Ascending aorta (tissue), 2 donors: ENCODE measurements around the gene DLG1. TPM values are rescaled to one million over a fixed set of nuclear protein-coding genes. Genes with fewer than 3 reads are reported as not detected.

Experiments
- DNase-seq, 2 donors: peaks; one replicate each; pipeline ENCODE4 v3.0.0-alpha.2; 2019; ENCODE audit warnings: low spot score in 2 of 2
- H3K27ac ChIP-seq, 2 donors: fragments of 200-600 bp; sonication (generic); one replicate each; pipeline ENCODE4 v1.5.1; 2016 to 2017; ENCODE audit warnings: mild to moderate bottlenecking in 1 of 2
- H3K27me3 ChIP-seq: fragments of 200-600 bp; sonication (generic); one replicate; pipeline ENCODE4 v1.5.1; 2017
- H3K36me3 ChIP-seq, 2 donors: fragments of 200-600 bp; sonication (generic); one replicate each; pipeline ENCODE4 v1.5.1; 2016
- H3K4me1 ChIP-seq, 2 donors: fragments of 200-600 bp; sonication (generic); one replicate each; pipeline ENCODE4 v1.5.1; 2016 to 2017; ENCODE audit warnings: mild to moderate bottlenecking in 1 of 2
- H3K4me3 ChIP-seq, 2 donors: fragments of 200-600 bp; sonication (generic); one replicate each; pipeline ENCODE4 v1.5.1; 2016 to 2017; ENCODE audit warnings: mild to moderate bottlenecking in 1 of 2
- H3K9me3 ChIP-seq, 2 donors: fragments of 200-600 bp; sonication (generic); one replicate each; pipeline ENCODE4 v1.5.1; 2016
- intact Hi-C: fragments of 100-400 bp; cut with DNase I; formaldehyde crosslinking; loops from one replicate; pipeline ENCODE4 v1.15.1; 2023
- total RNA-seq: library from RNA; depleted of rRNA; stranded (reverse); fragments of >200 nt; gene quantifications from one replicate; pipeline ENCODE4 v1.1.0, GENCODE V29; 2016
- TF ChIP-seq, protein P1 (sequence below), 3 experiments: fragments of 200-600 bp in 2 of 3; fragments of 450-650 bp in 1 of 3; sonication (generic) in 2 of 3; IDR thresholded peaks; one replicate each; pipeline ENCODE4 v1.5.1; 2016 to 2019; ENCODE audit warnings: antibody characterized with exemption in 3 of 3, mild to moderate bottlenecking in 1 of 3, moderate library complexity in 1 of 3

DLG1 gene
- total RNA-seq, 1 donor from 2014 or later, result 31.0 TPM

DNA sequence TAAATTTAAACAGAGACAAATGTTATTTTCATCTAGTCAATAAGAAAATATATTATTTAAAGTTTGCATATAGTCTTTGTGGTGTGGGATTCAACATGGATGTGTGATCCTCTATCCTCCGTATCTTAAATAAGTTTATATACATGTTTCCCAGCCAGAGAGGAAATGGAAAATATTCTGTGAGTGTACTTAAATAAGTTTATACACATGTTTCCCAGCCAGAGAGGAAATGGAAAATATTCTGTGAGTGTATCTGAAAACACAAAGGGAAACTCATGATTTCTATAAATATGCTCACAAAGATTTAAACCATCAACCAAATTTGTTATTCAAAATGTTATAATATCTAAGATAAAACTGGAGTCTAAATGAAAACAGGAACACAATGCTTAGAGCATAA lies 158.8 kb downstream of the DLG1 start:
- Histone ChIP-seq H3K4me3 (no peak overlapping the region), H3K4me1 (no peaks in the 10 kb centered on the region), H3K9me3 (no peaks in the 10 kb centered on the region), H3K27me3 (no peaks in the 10 kb centered on the region), H3K36me3 (peaks cover 15 to 16% of the 10 kb centered on the region in 2 donors), H3K27ac (no peak overlapping the region)
- intact Hi-C loops, result no loop called here
- TF ChIP-seq, protein P1, sequence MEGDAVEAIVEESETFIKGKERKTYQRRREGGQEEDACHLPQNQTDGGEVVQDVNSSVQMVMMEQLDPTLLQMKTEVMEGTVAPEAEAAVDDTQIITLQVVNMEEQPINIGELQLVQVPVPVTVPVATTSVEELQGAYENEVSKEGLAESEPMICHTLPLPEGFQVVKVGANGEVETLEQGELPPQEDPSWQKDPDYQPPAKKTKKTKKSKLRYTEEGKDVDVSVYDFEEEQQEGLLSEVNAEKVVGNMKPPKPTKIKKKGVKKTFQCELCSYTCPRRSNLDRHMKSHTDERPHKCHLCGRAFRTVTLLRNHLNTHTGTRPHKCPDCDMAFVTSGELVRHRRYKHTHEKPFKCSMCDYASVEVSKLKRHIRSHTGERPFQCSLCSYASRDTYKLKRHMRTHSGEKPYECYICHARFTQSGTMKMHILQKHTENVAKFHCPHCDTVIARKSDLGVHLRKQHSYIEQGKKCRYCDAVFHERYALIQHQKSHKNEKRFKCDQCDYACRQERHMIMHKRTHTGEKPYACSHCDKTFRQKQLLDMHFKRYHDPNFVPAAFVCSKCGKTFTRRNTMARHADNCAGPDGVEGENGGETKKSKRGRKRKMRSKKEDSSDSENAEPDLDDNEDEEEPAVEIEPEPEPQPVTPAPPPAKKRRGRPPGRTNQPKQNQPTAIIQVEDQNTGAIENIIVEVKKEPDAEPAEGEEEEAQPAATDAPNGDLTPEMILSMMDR (IDR thresholded peaks at IDR 0.05), result no peak
- no peak for DNase-seq

DNA sequence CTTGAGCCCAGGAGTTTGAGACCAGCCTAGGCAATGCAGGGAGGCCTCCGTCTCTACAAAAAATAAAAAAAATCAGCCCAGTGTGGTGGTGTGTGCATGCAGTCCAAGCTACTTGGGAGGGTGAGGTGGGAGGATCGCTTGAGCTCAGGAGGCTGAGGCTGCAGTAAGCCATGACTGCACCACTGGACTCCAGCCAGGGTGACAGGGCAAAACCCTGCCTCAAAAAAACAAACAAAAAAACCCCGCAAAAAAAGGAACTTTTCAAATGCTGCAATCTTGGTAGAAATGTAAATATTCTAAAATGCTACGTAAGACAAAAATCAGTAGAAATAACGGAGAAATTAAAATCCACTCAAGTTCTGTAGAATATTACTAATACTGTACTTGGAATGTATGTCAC lies 160.7 kb downstream of the DLG1 start:
- Histone ChIP-seq H3K36me3 (peaks cover 15 to 16% of the 10 kb centered on the region in 2 donors), H3K4me1 (no peaks in the 10 kb centered on the region), H3K4me3 (no peak overlapping the region), H3K27me3 (no peaks in the 10 kb centered on the region), H3K27ac (no peak overlapping the region), H3K9me3 (no peaks in the 10 kb centered on the region)
- TF ChIP-seq, protein P1 (IDR thresholded peaks at IDR 0.05), result no peak
- intact Hi-C loops, result no loop called here
- DNase-seq, result no peak

DNA sequence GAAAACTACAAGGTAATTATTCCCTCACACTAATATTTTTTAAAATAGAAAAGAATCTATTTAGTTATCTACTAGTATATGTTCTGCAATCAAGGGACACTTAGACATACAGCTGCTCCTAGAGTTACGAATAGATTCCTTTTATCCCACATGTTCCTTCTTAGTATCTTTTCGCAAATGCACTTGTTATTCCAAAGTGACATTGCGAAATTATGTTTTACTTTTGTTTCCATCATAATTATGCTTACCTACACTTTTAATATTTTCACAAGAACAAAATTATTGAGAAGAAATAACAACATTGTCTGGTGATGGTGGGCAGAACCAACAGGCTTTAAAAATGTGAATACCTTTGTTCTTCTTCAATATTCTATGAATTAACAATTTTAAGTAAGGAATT lies 161.7 kb downstream of the DLG1 start:
- Histone ChIP-seq H3K27ac (no peak overlapping the region), H3K27me3 (no peaks in the 10 kb centered on the region), H3K9me3 (no peaks in the 10 kb centered on the region), H3K36me3 (peaks cover 15 to 16% of the 10 kb centered on the region in 2 donors), H3K4me3 (no peak overlapping the region), H3K4me1 (no peaks in the 10 kb centered on the region)
- intact Hi-C loops, result no loop called here
- no peak for DNase-seq
- TF ChIP-seq, protein P1 (IDR thresholded peaks at IDR 0.05), result no peak

DNA sequence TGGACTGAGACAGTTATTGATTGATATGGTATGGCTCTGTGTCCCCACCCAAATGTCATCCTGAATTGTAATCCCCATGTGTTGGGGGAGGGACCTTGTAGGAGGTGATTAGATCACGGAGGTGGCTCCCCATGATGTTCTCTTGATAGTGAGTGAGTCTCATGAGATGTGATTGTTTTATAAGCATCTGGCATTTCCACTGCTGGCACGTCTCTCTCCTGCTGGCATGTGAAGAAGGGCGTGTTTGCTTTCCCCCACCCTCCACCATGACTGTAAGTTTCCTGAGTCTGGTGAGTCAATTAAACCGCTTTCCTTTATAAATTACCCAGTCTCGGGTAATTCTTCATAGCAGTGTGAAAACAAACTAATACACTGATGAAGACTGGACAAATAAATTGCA lies 163.2 kb downstream of the DLG1 start:
- H3K27me3 ChIP-seq, result no peaks in the 10 kb centered on the region
- TF ChIP-seq, protein P1 (IDR thresholded peaks at IDR 0.05), result no peak
- DNase-seq, result no peak
- peaks cover 15 to 16% of the 10 kb centered on the region in 2 donors for H3K36me3 ChIP-seq
- H3K9me3 ChIP-seq, result no peaks in the 10 kb centered on the region
- H3K4me3 ChIP-seq, result no peak overlapping the region
- intact Hi-C loops, result no loop called here
- no peak overlapping the region for H3K27ac ChIP-seq
- H3K4me1 ChIP-seq, result no peaks in the 10 kb centered on the region

DNA sequence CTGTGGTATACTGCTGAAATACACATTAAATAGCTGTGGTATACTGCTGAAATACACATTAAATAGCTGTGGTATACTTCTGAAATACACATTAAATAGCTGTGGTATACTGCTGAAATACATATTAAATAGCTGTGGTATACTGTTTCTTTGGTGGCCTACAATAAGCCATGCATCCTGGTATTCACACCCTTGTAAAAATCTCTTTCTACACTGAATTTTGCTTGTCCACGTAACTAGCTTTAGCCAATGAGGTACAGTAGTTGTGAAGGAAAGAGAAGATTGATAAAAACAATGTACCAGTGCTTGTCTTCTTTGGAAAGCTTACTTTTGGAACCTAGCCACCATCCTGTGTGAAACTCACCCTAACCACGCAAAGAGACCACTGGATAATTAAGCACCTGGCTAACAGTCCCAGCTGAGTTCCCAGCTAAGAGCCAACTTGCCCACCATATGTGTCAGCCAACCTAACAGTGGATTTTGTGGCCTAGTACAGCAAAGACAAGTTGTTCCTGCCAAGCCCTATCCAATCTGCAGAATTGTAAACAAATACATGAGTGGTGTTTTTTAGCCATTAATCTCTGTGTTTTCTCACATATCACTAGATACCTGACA lies 165.4 kb downstream of the DLG1 start:
- no peaks in the 10 kb centered on the region for H3K9me3 ChIP-seq
- TF ChIP-seq, protein P1 (IDR thresholded peaks at IDR 0.05), result no peak
- peaks cover 9 to 33% of the 10 kb centered on the region in 2 donors for H3K36me3 ChIP-seq
- DNase-seq, result no peak
- H3K27ac ChIP-seq, result no peak overlapping the region
- H3K27me3 ChIP-seq, result no peaks in the 10 kb centered on the region
- no peak overlapping the region for H3K4me3 ChIP-seq
- H3K4me1 ChIP-seq, result no peaks in the 10 kb centered on the region
- intact Hi-C loops, result no loop called here

DNA sequence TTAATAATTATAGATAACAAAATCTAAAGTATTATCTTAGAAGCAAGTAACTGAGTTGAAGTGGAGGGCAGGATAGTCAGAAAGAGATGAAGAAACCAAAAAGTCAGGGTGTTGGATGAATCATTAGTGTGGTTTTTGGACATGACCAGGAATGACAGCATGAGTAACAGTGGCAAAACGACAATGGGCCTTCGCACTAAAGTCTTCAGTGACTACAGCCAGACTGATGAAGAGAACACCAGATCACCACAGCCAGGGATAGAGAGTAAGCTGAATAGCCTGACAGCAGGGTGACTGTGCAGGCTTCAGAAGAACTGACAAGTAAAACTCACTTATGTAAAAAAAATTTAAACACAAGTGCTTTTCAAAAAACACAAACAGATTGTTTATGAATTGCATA lies 172.8 kb downstream of the DLG1 start:
- Histone ChIP-seq H3K4me3 (no peak overlapping the region), H3K36me3 (peaks cover 3 to 19% of the 10 kb centered on the region in 2 donors), H3K27me3 (no peaks in the 10 kb centered on the region), H3K27ac (no peak overlapping the region), H3K9me3 (no peaks in the 10 kb centered on the region), H3K4me1 (no peaks in the 10 kb centered on the region)
- TF ChIP-seq, protein P1 (IDR thresholded peaks at IDR 0.05), result no peak
- intact Hi-C loops, result no loop called here
- no peak for DNase-seq
